ENCODE results near the gene FOXK1. TPM values are rescaled to one million over a fixed set of nuclear protein-coding genes. Genes with fewer than 3 reads are reported as not detected.

The FOXK1 gene
- total and polyA plus RNA-seq, 12 donors, result 3.6 to 30.6 (median 24.2) TPM

- intact Hi-C loops (cut with DNase I), result no loop called here
- peak overlapping the region in 4 of 10 donors; percentile 1 to 85 (median 52) for H3K27ac ChIP-seq
- peaks cover 9 to 71% (median 53%) of the 10 kb centered on the region in 9 donors for H3K4me1 ChIP-seq
- no peak overlapping the region for H3K4me3 ChIP-seq
- H3K36me3 ChIP-seq, result peaks cover 0 to 35% (median 4%) of the 10 kb centered on the region in 9 donors
- ATAC-seq (no peak), DNase-seq (no peak)
- no peaks in the 10 kb centered on the region for H3K9me3 ChIP-seq
- WGBS, 2 donors, result 93% methylated on average over 20 of the region's 20 CpGs
- no peak for TF ChIP-seq CTCF (IDR thresholded peaks at IDR 0.05)
- H3K27me3 ChIP-seq, result no peaks in the 10 kb centered on the region
Measured at GRCh38 chr7:4722308-4722707, 40.2 kb downstream of the FOXK1 start.

GRCh38 chr7:4722960-4723630 lies 41.0 kb downstream of the FOXK1 start:
- Histone ChIP-seq H3K4me1 (peaks cover 9 to 79% (median 58%) of the 10 kb centered on the region in 9 donors), H3K27me3 (no peaks in the 10 kb centered on the region), H3K4me3 (peak overlapping the region in 1 of 10 donors; percentile 5), H3K27ac (peak overlapping the region in 7 of 10 donors; percentile 32 to 97 (median 54)), H3K36me3 (peaks cover 0 to 40% (median 2%) of the 10 kb centered on the region in 9 donors), H3K9me3 (no peaks in the 10 kb centered on the region)
- TF ChIP-seq CTCF (IDR thresholded peaks at IDR 0.05), result no peak
- intact Hi-C loops (cut with DNase I), result no loop called here
- 64 to 67% methylated on average over 30 of the region's 30 CpGs for WGBS, 2 donors
- ATAC-seq (no peak), DNase-seq (no peak)

- TF ChIP-seq CTCF (IDR thresholded peaks at IDR 0.05), result no peak
- WGBS, 2 donors, result 31 to 44% methylated on average over 6 of the region's 6 CpGs
- ATAC-seq, result peak; percentile 1 to 22 (median 4)
- Histone ChIP-seq H3K9me3 (no peaks in the 10 kb centered on the region), H3K36me3 (peaks cover 0 to 38% (median 0%) of the 10 kb centered on the region in 9 donors), H3K27me3 (no peaks in the 10 kb centered on the region), H3K4me1 (peaks cover 9 to 93% (median 58%) of the 10 kb centered on the region in 9 donors), H3K4me3 (peak overlapping the region; percentile 13 to 62 (median 53)), H3K27ac (peak overlapping the region; percentile 68 to 97 (median 91))
- intact Hi-C loops (cut with DNase I), result no loop called here
- DNase-seq, result no peak
Measured at GRCh38 chr7:4724648-4725013, 42.5 kb downstream of the FOXK1 start.

- Histone ChIP-seq H3K27ac (peak overlapping the region; percentile 68 to 97 (median 91)), H3K9me3 (no peaks in the 10 kb centered on the region), H3K4me3 (peak overlapping the region; percentile 13 to 62 (median 53)), H3K36me3 (peaks cover 0 to 43% (median 0%) of the 10 kb centered on the region in 9 donors), H3K27me3 (no peaks in the 10 kb centered on the region), H3K4me1 (peaks cover 9 to 95% (median 58%) of the 10 kb centered on the region in 9 donors)
- DNase-seq, result peak; percentile 74 to 89
- 14 to 32% methylated on average over 48 of the region's 48 CpGs for WGBS, 2 donors
- intact Hi-C loops (cut with DNase I), result no loop called here
- ATAC-seq, result peak; percentile 71 to 89 (median 83)
- peak in 1 of 9 donors; percentile 25 for TF ChIP-seq CTCF (IDR thresholded peaks at IDR 0.05)
Measured at GRCh38 chr7:4725014-4725849, 43.1 kb downstream of the FOXK1 start.

Measured in heart right ventricle (tissue), 16 donors.